ENCODE results near the gene DBI. TPM values are rescaled to one million over a fixed set of nuclear protein-coding genes. Genes with fewer than 3 reads are reported as not detected.

The DBI gene
- total and polyA plus RNA-seq, 2 donors from 2014 or later, result 135 to 1,066 TPM

DNA sequence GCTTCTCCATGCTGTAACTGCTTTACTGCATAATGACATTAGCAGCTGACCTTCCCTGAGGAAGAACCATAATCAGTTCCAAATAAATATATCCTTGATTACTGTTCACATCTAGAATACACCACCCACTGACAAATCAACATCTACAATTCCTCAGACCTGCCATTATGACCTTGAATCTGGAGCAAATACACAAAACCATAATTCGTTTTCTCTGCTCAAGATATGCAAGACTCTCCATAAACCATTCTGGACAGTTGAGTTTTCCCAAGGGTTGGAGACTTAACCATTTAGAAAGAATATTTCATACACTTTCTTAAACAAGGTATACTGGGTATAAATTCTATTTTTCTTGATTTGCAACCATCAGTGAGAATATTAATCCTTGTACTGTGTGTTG lies 11.9 kb upstream of the DBI start:
- H3K9me3 ChIP-seq (ENCODE audit: control insufficient read depth in 2 of 3, insufficient read depth in 1 of 3, low read length in 3 of 3), result no peaks in the 10 kb centered on the region
- H3K27me3 ChIP-seq (ENCODE audit: control insufficient read depth, insufficient read depth, low read length), result no peaks in the 10 kb centered on the region
- no peak overlapping the region for H3K27ac ChIP-seq (ENCODE audit: low read depth in 2 of 2, low read length in 2 of 2)
- H3K9ac ChIP-seq (ENCODE audit: low read length in 3 of 3), result no peak overlapping the region
- H3K4me3 ChIP-seq (ENCODE audit: low read length in 3 of 3), result no peak overlapping the region
- DNase-seq (no peak), FAIRE-seq (no peak)
- no peaks in the 10 kb centered on the region for H3K4me1 ChIP-seq (ENCODE audit: control insufficient read depth in 2 of 3, insufficient read depth in 2 of 3, low read depth in 1 of 3, low read length in 3 of 3)
- no peaks in the 10 kb centered on the region for H3K36me3 ChIP-seq (ENCODE audit: control insufficient read depth in 2 of 3, insufficient read depth in 3 of 3, low read length in 3 of 3)
- intact Hi-C loops (cut with DNase I), result no loop called here
- TF ChIP-seq, protein P1, sequence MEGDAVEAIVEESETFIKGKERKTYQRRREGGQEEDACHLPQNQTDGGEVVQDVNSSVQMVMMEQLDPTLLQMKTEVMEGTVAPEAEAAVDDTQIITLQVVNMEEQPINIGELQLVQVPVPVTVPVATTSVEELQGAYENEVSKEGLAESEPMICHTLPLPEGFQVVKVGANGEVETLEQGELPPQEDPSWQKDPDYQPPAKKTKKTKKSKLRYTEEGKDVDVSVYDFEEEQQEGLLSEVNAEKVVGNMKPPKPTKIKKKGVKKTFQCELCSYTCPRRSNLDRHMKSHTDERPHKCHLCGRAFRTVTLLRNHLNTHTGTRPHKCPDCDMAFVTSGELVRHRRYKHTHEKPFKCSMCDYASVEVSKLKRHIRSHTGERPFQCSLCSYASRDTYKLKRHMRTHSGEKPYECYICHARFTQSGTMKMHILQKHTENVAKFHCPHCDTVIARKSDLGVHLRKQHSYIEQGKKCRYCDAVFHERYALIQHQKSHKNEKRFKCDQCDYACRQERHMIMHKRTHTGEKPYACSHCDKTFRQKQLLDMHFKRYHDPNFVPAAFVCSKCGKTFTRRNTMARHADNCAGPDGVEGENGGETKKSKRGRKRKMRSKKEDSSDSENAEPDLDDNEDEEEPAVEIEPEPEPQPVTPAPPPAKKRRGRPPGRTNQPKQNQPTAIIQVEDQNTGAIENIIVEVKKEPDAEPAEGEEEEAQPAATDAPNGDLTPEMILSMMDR (IDR thresholded peaks at IDR 0.05; ENCODE audit: borderline replicate concordance, extremely low read depth, insufficient read depth), result no peak

DNA sequence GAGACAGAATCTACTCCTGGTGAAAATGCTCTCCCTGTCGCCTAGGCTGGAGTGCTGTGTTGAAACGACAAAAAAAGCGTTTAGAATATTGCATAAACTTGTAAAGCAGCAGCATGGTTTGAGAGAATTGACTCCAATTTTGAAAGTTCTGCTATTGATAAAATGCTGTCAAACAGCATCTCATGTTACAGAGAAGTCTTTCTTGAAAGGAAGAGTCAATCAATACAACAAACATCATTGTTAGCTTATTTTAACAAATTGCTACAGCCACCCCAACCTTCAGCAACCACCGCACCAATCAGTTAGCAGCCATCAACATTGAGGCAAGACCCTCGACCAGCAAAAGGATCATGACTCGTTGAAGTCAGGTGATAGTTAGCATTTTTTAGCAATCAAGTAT lies 7.0 kb upstream of the DBI start:
- Histone ChIP-seq H3K27me3 (ENCODE audit: control insufficient read depth, insufficient read depth, low read length) (no peaks in the 10 kb centered on the region), H3K4me3 (ENCODE audit: low read length in 3 of 3) (no peak overlapping the region), H3K4me1 (ENCODE audit: control insufficient read depth in 2 of 3, insufficient read depth in 2 of 3, low read depth in 1 of 3, low read length in 3 of 3) (no peaks in the 10 kb centered on the region), H3K36me3 (ENCODE audit: control insufficient read depth in 2 of 3, insufficient read depth in 3 of 3, low read length in 3 of 3) (no peaks in the 10 kb centered on the region), H3K9me3 (ENCODE audit: control insufficient read depth in 2 of 3, insufficient read depth in 1 of 3, low read length in 3 of 3) (no peaks in the 10 kb centered on the region), H3K9ac (ENCODE audit: low read length in 3 of 3) (no peak overlapping the region), H3K27ac (ENCODE audit: low read depth in 2 of 2, low read length in 2 of 2) (no peak overlapping the region)
- no peak for DNase-seq
- TF ChIP-seq, protein P1 (IDR thresholded peaks at IDR 0.05; ENCODE audit: borderline replicate concordance, extremely low read depth, insufficient read depth), result no peak
- intact Hi-C loops (cut with DNase I), result no loop called here
- FAIRE-seq, result no peak

DNA sequence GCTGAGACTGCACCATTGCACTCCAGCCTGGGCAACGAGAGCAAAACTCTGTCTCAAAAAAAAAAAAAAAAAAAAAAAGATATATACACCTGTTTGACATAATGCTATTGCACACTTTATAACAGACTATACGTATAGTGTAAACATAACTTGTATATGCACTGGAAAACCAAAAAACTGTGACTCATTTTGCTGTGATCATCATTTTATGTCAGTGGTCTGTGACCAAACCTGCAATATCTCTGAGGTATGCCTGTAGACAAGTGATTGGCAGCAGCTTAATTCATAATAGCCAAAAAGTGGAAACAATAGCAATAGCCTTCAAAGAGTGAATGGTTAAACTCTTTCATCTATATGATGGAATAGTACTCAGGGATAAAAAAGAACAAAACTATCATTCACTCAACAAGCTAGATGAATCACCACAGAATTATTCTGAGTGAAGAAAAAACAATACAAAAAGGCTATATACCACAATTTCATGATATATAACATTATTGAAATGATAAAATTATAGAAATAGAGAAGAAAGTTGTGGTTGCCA lies 6.3 kb upstream of the DBI start:
- Histone ChIP-seq H3K9me3 (ENCODE audit: control insufficient read depth in 2 of 3, insufficient read depth in 1 of 3, low read length in 3 of 3) (no peaks in the 10 kb centered on the region), H3K27ac (ENCODE audit: low read depth in 2 of 2, low read length in 2 of 2) (no peak overlapping the region), H3K27me3 (ENCODE audit: control insufficient read depth, insufficient read depth, low read length) (no peaks in the 10 kb centered on the region), H3K9ac (ENCODE audit: low read length in 3 of 3) (no peak overlapping the region), H3K36me3 (ENCODE audit: control insufficient read depth in 2 of 3, insufficient read depth in 3 of 3, low read length in 3 of 3) (no peaks in the 10 kb centered on the region), H3K4me3 (ENCODE audit: low read length in 3 of 3) (no peak overlapping the region), H3K4me1 (ENCODE audit: control insufficient read depth in 2 of 3, insufficient read depth in 2 of 3, low read depth in 1 of 3, low read length in 3 of 3) (peaks cover 0 to 5% (median 1%) of the 10 kb centered on the region in 3 donors)
- intact Hi-C loops (cut with DNase I), result no loop called here
- TF ChIP-seq, protein P1 (IDR thresholded peaks at IDR 0.05; ENCODE audit: borderline replicate concordance, extremely low read depth, insufficient read depth), result no peak
- DNase-seq, result no peak
- FAIRE-seq, result no peak

DNA sequence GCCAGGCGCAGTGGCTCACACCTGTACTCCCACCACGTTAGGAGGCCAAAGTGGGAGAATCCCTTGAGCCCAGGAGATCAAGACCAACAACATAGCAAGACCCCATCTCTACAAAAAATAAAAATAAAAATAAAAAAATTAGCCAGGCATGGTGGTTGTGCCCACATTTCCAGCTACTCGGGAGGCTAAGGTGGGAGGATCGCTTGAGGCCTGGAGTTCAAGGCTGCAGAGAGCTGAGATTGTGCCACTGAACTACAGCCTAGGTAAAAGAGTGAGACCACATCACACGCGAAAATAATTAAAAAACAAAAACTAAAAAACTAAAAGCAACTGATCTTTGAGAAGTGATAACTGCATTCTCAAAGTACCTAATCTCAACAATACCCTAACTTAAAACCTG lies 2.0 kb upstream of the DBI start:
- no peak overlapping the region for H3K27ac ChIP-seq (ENCODE audit: low read depth in 2 of 2, low read length in 2 of 2)
- TF ChIP-seq, protein P1 (IDR thresholded peaks at IDR 0.05; ENCODE audit: borderline replicate concordance, extremely low read depth, insufficient read depth), result no peak
- intact Hi-C loops (cut with DNase I), result no loop called here
- peaks cover 0 to 15% (median 12%) of the 10 kb centered on the region in 3 donors for H3K4me1 ChIP-seq (ENCODE audit: control insufficient read depth in 2 of 3, insufficient read depth in 2 of 3, low read depth in 1 of 3, low read length in 3 of 3)
- FAIRE-seq (no peak), DNase-seq (no peak)
- no peak overlapping the region for H3K4me3 ChIP-seq (ENCODE audit: low read length in 3 of 3)
- H3K27me3 ChIP-seq (ENCODE audit: control insufficient read depth, insufficient read depth, low read length), result no peaks in the 10 kb centered on the region
- H3K36me3 ChIP-seq (ENCODE audit: control insufficient read depth in 2 of 3, insufficient read depth in 3 of 3, low read length in 3 of 3), result peaks cover 0 to 13% (median 6%) of the 10 kb centered on the region in 3 donors
- no peaks in the 10 kb centered on the region for H3K9me3 ChIP-seq (ENCODE audit: control insufficient read depth in 2 of 3, insufficient read depth in 1 of 3, low read length in 3 of 3)
- H3K9ac ChIP-seq (ENCODE audit: low read length in 3 of 3), result no peak overlapping the region

Data from kidney (tissue), 14 donors.